MM.1S (cell line): ENCODE data around the gene GPSM3.

Experiments used
- EZH2 ChIP-seq: fragments of 300-600 bp; sonication (generic); optimal IDR thresholded peaks from 2 replicates; pipeline ENCODE3; 2017; ENCODE audit warnings: low read depth, mild to moderate bottlenecking, antibody characterized with exemption, low read length, mixed read lengths
- EZH2phosphoT487 ChIP-seq: fragments of 300-600 bp; sonication (generic); IDR thresholded peaks from 2 replicates; pipeline ENCODE4 v1.6.1; 2018; ENCODE audit warnings: antibody characterized with exemption, low read length
- TF ChIP-seq, protein P1 (sequence below): fragments of 300-600 bp; sonication (generic); IDR thresholded peaks from 2 replicates; pipeline ENCODE4 v1.5.1; 2016; ENCODE audit warnings: antibody characterized with exemption, low read length, mixed read lengths

DNA sequence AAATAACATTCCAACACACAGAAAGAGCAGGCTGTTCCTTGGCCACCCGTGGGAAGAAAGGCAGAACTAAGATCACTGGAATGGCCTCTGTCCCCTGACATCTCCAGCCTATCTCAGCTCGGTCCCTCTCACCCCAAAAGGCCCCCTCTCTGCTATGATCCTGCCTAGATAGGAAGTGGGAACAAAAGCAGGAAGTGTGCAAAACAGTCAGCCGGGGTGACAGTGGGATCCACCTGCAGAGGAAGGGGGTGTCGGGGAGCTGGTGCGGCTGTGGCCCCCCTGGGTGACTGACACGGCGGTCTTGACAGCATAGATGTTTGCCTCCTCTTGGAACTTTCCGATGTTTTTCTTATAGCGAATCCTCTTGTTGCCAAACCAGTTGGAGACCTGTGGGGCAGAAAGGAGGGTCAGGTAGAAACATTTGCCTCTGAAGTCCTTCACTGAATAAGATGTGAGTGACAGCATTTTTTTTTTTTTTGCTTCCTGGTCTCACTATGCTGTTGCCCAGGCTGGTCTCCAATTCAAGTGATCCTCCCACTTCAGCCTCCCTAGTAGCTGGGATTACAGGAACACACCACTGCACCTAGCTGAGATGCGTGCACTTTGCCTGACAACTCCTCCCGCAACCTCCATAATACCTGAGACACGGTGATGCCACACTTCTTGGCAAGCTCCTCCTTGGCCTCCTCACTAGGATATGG is 5.3 kb downstream of the GPSM3 start:
- TF ChIP-seq, protein P1, sequence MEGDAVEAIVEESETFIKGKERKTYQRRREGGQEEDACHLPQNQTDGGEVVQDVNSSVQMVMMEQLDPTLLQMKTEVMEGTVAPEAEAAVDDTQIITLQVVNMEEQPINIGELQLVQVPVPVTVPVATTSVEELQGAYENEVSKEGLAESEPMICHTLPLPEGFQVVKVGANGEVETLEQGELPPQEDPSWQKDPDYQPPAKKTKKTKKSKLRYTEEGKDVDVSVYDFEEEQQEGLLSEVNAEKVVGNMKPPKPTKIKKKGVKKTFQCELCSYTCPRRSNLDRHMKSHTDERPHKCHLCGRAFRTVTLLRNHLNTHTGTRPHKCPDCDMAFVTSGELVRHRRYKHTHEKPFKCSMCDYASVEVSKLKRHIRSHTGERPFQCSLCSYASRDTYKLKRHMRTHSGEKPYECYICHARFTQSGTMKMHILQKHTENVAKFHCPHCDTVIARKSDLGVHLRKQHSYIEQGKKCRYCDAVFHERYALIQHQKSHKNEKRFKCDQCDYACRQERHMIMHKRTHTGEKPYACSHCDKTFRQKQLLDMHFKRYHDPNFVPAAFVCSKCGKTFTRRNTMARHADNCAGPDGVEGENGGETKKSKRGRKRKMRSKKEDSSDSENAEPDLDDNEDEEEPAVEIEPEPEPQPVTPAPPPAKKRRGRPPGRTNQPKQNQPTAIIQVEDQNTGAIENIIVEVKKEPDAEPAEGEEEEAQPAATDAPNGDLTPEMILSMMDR: no peak
- no peak for TF ChIP-seq EZH2phosphoT487
- TF ChIP-seq EZH2: no peak
